OCI-LY7 (cell line): ENCODE data around the gene PEPD.

Experiments used
- EZH2phosphoT487 ChIP-seq: fragments of 200-600 bp; sonication (generic); IDR thresholded peaks from 2 replicates; pipeline ENCODE4 v1.6.1; 2018; ENCODE audit warnings: low read depth, borderline replicate concordance, mild to moderate bottlenecking, mixed run types, antibody characterized with exemption, low read length, moderate library complexity, mixed read lengths
- TF ChIP-seq, protein P1 (sequence below): fragments of 200-600 bp; sonication (generic); conservative IDR thresholded peaks from 2 replicates; pipeline ENCODE4 v1.5.1; 2014; ENCODE audit warnings: mild to moderate bottlenecking, antibody characterized with exemption, low read length, moderate library complexity, mixed read lengths

- TF ChIP-seq, protein P1, sequence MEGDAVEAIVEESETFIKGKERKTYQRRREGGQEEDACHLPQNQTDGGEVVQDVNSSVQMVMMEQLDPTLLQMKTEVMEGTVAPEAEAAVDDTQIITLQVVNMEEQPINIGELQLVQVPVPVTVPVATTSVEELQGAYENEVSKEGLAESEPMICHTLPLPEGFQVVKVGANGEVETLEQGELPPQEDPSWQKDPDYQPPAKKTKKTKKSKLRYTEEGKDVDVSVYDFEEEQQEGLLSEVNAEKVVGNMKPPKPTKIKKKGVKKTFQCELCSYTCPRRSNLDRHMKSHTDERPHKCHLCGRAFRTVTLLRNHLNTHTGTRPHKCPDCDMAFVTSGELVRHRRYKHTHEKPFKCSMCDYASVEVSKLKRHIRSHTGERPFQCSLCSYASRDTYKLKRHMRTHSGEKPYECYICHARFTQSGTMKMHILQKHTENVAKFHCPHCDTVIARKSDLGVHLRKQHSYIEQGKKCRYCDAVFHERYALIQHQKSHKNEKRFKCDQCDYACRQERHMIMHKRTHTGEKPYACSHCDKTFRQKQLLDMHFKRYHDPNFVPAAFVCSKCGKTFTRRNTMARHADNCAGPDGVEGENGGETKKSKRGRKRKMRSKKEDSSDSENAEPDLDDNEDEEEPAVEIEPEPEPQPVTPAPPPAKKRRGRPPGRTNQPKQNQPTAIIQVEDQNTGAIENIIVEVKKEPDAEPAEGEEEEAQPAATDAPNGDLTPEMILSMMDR = no peak
- TF ChIP-seq EZH2phosphoT487 = no peak
Measured at GRCh38 chr19:33388725-33389420, 132.7 kb downstream of the PEPD start.
